WI38 (cell line): ENCODE measurements around the gene PEX7.
"Not testable (repeated sequence)": the region's sequence is repeated elsewhere in the genome, so short reads cannot be mapped to it uniquely, and the experiment has no call there.

Experiments
- H3K4me3 ChIP-seq: 2 replicates; pipeline ENCODE4 v1.5.1; 2011; ENCODE audit warnings: low read depth, mild to moderate bottlenecking, control low read depth, low read length
- CTCF ChIP-seq: IDR thresholded peaks from 2 replicates; pipeline ENCODE4 v1.5.1; 2012; ENCODE audit warnings: low read depth, mild to moderate bottlenecking, control low read depth, low read length

PEX7 gene

GRCh38 chr6:136947037-136947436 is 124.6 kb downstream of the PEX7 start:
- no peak overlapping the region for H3K4me3 ChIP-seq
- no peak for TF ChIP-seq CTCF

- not testable (repeated sequence) for H3K4me3 ChIP-seq
Observed at GRCh38 chr6:136949957-136950356, 127.6 kb downstream of the PEX7 start.

- no peak for TF ChIP-seq CTCF
- H3K4me3 ChIP-seq = no peak overlapping the region
Observed at GRCh38 chr6:136950436-136951126, 128.2 kb downstream of the PEX7 start.

GRCh38 chr6:136952714-136953260 is 130.4 kb downstream of the PEX7 start:
- no peak overlapping the region for H3K4me3 ChIP-seq
- no peak for TF ChIP-seq CTCF

GRCh38 chr6:136955123-136955522 is 132.7 kb downstream of the PEX7 start:
- no peak for TF ChIP-seq CTCF
- H3K4me3 ChIP-seq = no peak overlapping the region

GRCh38 chr6:136956590-136957544 is 134.5 kb downstream of the PEX7 start:
- TF ChIP-seq CTCF = no peak
- no peak overlapping the region for H3K4me3 ChIP-seq

- no peak overlapping the region for H3K4me3 ChIP-seq
- TF ChIP-seq CTCF = no peak
Observed at GRCh38 chr6:136958168-136958567, 135.8 kb downstream of the PEX7 start.
